ENCODE results near the gene APOBEC3F.
A peak's percentile ranks its signal among the peaks of the same experiment; 100 is the strongest.
"Not testable (repeated sequence)": the region's sequence is repeated elsewhere in the genome, so short reads cannot be mapped to it uniquely, and the experiment has no call there.

APOBEC3F gene

DNA sequence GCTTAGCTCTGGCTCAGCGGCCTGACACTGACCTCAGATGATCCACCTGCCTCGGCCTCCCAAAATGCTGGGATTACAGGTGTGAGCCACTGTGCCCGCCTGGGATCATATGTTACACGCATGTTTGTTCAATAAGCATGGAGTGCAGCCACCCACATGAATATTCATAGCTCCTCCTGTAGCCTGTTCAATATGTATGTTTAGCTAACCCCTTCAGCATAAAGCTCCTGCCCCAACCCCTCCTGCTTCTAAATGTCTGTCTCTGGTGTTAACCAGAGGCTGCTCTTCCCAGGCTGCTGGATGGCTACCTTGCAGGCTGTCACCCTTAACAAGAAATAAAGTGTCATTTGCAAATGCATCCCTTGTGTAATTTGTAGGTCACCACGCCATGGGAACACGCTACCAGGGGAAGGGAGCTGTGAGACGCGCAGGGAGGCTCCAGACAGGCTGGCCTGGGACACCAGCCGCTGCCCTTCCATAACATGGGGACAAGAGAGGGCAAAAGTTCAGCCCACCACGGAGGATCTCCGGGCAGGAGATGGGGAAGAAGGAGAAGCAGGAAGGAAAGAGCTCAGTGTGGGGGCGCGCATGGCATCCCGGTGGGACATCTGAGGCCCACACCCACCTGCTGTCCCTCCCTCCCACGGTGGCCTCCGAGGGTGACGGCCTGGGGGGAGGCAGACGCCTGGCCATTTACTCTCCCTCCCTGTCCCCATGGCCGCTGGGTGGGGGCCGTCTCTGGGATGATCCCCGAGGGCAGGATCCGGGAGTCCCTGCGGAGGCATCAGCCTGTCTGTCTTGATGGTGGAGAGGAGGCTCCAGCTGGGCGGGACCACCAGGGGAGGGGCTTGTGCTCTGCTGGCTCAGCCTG lies 35.7 kb downstream of the APOBEC3F start:
- not testable (repeated sequence) for DNase-seq

- DNase-seq, result peak; percentile 6 to 22
Measured at GRCh38 chr22:39077026-39077840, 36.6 kb downstream of the APOBEC3F start, which contains the start of gene APOBEC3G. TSS of gene APOBEC3G (plus strand) at chr22:39077275. CDS start at chr22:39077362, 87 bp downstream.

- not testable (repeated sequence) for DNase-seq
Measured at GRCh38 chr22:39077912-39078311, 37.2 kb downstream of the APOBEC3F start.

DNA sequence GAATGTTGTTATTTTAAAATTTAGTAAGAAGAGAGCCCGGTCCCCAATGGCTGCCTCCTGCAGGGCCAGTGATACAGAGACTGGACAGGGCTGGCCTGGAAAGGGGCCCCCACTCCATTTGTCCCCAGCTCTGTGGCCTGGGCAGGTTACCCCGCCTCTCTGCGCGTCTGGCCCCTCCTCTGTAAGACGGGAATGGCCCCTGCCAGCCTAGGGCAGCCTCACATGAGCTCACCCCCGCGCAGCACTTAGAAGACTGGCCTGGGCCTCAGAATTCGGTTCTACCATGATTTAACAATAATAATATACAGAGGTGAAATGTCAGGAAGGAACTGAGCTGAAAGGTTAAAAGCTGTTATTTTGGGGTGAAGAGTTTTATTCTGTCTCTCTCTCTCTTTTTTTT lies 37.7 kb downstream of the APOBEC3F start:
- no peak for DNase-seq

GRCh38 chr22:39079054-39079637 lies 38.5 kb downstream of the APOBEC3F start:
- DNase-seq, result not testable (repeated sequence)

DNA sequence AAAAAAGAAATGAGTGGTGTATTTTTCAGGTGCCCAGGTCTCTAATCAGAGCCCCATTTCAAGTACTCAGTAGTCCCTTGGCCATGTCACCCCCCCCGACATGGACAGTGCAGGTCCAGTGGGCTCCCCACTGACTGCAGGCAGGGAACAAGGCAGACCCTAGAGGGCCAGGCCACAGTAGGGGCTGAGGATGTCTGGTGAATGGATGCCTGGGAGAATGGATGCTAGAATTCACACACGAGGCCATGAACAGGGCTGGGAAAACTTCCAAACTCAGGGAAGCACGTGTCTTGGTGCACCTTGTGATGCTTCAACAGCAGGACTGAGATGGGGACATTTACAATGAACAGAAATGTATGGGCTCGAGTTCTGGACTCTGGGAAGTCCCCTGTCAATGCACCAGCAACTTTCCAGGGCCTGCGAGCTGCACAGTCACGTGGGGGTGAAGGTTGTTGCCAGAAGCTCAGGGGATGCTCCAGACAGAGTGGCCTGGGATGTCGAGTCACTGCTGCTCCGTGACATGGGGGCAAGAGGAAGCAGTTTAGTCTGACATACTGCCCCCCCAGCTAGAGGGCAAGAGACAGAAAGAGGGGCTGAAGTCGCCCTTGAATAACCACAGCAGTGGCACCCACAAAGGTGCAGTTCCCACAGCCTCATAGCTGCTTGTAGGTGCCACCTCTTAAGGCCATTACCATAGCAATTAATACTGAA lies 39.5 kb downstream of the APOBEC3F start:
- DNase-seq, result no peak

- no peak for DNase-seq
Measured at GRCh38 chr22:39081016-39081415, 40.4 kb downstream of the APOBEC3F start.

DNA sequence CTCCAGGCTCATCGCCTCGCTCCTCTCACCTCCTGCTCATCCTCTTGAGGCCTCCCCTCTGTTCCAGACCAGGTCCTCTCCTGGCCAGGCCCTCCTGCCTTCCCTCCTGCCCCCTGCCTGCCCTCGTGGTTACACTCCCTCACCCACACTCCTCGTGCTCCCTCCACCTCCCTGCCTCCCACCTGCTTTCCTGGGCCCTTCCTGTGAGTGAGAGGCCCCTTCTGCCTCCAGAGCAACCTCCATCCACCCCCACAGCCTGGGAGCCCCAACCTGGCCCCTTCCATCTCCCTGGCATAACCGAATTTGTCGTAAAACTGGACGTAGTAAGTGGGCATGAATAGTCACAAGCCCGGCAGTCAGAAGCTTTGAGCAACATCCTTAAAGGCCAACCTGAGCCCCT lies 40.9 kb downstream of the APOBEC3F start:
- no peak for DNase-seq

DNA sequence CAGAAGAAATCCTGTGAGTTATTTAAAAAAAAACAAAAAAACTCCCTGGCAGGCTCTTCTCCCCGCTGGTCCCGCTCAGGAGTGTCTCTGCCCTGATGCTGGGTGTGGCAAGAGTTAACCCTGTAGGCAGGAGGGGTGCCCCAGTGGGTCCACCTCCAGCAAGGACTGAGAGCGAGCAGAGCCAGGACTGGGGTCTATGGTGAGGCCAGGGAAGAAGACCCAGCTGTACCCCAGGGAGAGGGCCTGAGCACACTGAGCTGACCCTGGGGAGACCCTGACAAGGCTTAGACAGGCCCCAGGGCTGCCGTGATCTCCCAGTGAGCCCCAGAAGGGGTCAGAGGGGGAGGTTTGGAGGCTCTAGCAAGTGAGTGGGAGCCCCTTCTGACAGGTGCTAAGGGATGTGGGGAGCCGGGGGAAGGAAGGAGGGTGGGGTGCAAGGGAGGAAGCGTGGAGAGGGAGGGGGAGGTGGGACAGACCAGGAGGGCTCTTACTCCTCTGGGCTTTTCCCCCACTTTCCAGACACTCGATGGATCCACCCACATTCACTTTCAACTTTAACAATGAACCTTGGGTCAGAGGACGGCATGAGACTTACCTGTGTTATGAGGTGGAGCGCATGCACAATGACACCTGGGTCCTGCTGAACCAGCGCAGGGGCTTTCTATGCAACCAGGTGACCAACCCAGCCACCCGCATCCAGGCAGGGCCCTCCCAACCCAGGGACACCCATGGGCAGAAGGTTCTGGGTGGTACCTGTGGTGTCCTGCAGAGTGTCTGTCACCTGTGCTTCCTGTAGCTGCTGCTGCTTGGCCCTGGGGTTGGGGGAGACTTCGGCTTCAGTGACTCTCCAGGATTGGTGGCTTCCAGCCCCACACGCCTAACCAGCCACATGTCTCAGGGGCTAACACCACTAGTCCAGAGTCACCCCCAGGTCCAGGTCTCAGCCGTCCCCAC lies 42.8 kb downstream of the APOBEC3F start:
- no peak for DNase-seq

DNA sequence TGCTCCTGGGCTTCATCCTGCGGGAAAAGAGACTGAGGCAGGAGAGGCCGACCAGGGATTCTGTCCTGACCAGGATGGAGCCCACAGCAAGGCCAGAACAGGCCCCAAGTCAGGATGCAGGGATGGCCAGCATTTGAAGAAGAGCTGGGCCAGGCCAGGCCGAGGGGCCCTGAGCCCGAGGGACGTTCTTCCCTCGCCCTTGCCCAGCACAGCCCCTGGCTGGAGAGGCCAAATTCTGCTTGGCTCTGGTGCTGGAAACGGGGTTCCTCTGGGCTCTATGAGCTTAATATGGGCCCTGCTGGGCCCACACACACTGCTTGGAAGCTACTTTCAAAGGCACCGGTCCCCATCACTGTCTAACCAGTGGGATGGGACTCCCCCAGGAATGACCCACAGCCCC lies 44.0 kb downstream of the APOBEC3F start:
- no peak for DNase-seq

GRCh38 chr22:39087098-39087497 lies 46.4 kb downstream of the APOBEC3F start:
- DNase-seq, result no peak

GRCh38 chr22:39087881-39088684 lies 47.4 kb downstream of the APOBEC3F start:
- DNase-seq, result no peak

DNA sequence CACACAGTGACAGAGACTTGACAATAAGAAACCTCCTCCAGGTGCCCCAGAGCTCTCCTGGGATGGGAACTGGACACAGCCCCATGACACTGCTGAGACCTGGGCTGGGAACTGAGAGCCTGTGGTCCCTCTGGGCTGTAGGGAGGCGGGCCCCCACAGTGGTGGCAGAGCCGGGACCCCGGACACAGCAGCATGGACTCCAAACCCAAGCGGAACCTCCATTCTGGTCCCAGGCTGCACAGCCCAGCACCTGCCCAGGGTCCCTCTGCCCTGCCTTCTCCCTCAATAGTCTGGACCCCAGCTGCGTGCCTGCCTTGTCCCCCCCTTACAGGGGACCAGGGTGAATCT lies 48.0 kb downstream of the APOBEC3F start:
- DNase-seq, result no peak

GRCh38 chr22:39089928-39090327 lies 49.3 kb downstream of the APOBEC3F start:
- no peak for DNase-seq

DNA sequence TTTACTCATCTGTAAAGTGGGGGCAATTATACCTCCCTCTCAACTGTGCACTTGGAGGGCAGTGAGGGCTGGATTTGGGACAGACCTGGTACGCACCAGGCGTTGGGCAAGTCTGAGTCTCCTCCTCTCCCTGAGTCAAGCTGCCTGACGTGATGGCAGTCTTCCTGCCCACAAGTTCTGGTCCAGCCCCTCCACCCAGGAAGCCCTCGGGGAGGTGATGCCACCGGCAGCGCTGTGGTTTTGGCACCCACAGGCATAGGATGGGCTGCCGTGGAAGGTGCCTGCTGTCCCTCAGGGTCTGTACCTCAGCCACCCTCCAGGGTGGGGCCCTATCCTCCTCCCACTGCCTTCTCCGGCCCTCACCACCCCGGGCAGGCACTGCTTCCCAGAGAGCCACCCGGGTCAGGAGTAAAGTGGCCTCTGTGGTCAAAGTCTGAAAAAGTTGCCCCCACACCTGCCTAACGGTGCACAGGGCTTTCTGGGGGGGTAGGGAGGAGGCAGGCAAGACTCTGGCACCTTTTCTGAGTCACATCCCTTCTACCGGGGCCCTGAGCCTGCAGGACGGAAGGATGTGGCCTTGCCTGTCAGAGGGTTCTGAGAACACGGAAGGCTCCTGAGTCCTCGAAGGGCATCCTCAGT lies 49.9 kb downstream of the APOBEC3F start:
- peak in 1 of 2 experiments; percentile 25 for DNase-seq

GRCh38 chr22:39091126-39092081 lies 50.7 kb downstream of the APOBEC3F start:
- no peak for DNase-seq

DNA sequence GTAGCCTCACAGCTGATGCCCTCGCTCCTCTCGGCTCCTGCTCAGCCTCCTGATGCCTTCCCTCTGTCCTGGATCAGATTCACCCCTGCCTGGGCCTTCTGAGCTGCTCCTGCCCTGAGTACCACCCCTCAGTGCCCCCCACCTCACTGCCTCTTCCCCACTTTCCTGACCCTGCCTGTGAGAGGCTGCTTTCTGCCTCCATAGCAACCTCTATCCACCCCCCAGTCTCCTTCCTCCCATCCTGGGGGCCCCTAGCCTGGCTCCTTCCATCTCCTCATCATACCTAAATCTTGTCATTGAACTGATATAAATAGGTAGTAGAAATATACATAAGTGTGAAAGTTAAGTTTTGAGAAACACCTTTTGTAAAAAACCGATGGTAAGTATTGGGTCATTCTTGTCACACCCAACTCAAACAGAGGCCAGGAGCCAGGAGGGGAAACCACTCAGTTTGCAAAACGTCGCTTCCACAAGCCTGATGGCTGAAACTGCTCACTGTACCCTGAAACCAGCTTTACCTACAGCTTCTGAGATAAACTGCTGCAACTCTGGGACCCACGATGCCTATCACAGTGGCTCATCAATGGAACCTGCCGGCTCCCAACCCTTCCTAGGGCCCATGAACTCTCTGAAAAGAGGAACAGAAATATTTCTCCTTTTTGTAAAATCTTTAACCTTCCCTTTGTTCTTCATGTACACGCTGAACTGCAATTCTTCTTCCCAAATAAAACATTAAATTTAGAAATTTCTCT lies 51.6 kb downstream of the APOBEC3F start:
- no peak for DNase-seq

GRCh38 chr22:39094717-39095389 lies 54.2 kb downstream of the APOBEC3F start:
- DNase-seq, result no peak
